A549 (cell line): ENCODE results near the gene PLD4.

Experiments
- CTCF ChIP-seq: fragments of >200 bp; sonication (Bioruptor Twin); formaldehyde crosslinking; IDR thresholded peaks from 3 replicates; pipeline ENCODE4 v1.5.1; 2016
- ELK1 ChIP-seq: fragments of 150-350 bp; IDR thresholded peaks from 2 replicates; pipeline ENCODE4 v1.6.1; 2014; ENCODE audit warnings: low read depth, mild to moderate bottlenecking, low read length
- HMGXB4 ChIP-seq: fragments of 250-450 bp; sonication (Bioruptor Pico); IDR thresholded peaks from 2 replicates; pipeline ENCODE4 v1.5.0; 2021; ENCODE audit warnings: mild to moderate bottlenecking, moderate library complexity, borderline replicate concordance
- POLR2A ChIP-seq: IDR thresholded peaks from 2 replicates; pipeline ENCODE4 v1.6.1; 2012; ENCODE audit warnings: mild to moderate bottlenecking, low read length
- SREBF2 ChIP-seq: fragments of 450-650 bp; IDR thresholded peaks from 2 replicates; pipeline ENCODE4 v1.6.1; 2014; ENCODE audit warnings: mild to moderate bottlenecking, moderate library complexity
- ZFP36 ChIP-seq: fragments of 450-650 bp; IDR thresholded peaks from 2 replicates; pipeline ENCODE4 v1.6.1; 2014; ENCODE audit warnings: borderline replicate concordance; ENCODE audit not compliant: partially characterized antibody

GRCh38 chr14:104981699-104982541 lies 57.2 kb downstream of the PLD4 start:
- TF ChIP-seq CTCF (no peak), ZFP36 (no peak), ELK1 (no peak), POLR2A (no peak), HMGXB4 (CRISPR knock-in tag) (no peak), SREBF2 (no peak)
